Thymus (tissue), 11 donors: ENCODE data around the gene GAS7. TPM values are rescaled to one million over a fixed set of nuclear protein-coding genes. Genes with fewer than 3 reads are reported as not detected.

ENCODE experiments used
- DNase-seq, 9 donors: peaks; one replicate each; pipeline ENCODE4 v3.0.0-alpha.2; 2013; ENCODE audit warnings: low spot score in 9 of 9, low read depth in 6 of 9, missing footprints in 1 of 9
- H3K27ac ChIP-seq, 2 donors: one replicate each; pipeline ENCODE4 v1.5.1; 2013; ENCODE audit warnings: control low read depth in 1 of 2, low read depth in 1 of 2, low read length in 1 of 2, mild to moderate bottlenecking in 1 of 2, moderate library complexity in 1 of 2
- H3K27me3 ChIP-seq, 2 donors: one replicate each; pipeline ENCODE4 v1.5.1; 2013; ENCODE audit warnings: low read length in 1 of 2; ENCODE audit not compliant: control insufficient read depth in 2 of 2, insufficient read depth in 1 of 2
- H3K36me3 ChIP-seq, 2 donors: one replicate each; pipeline ENCODE4 v1.5.1; 2013; ENCODE audit warnings: low read length in 1 of 2, mild to moderate bottlenecking in 1 of 2, moderate library complexity in 1 of 2; ENCODE audit not compliant: control insufficient read depth in 2 of 2, insufficient read depth in 2 of 2
- H3K4me1 ChIP-seq, 2 donors: one replicate each; pipeline ENCODE4 v1.5.1; 2013; ENCODE audit warnings: low read length in 2 of 2; ENCODE audit not compliant: control insufficient read depth in 2 of 2, insufficient read depth in 2 of 2
- H3K4me3 ChIP-seq, 2 donors: one replicate each; pipeline ENCODE4 v1.5.1; 2013; ENCODE audit warnings: low read length in 2 of 2, control low read depth in 1 of 2, mild to moderate bottlenecking in 1 of 2
- H3K9me3 ChIP-seq, 2 donors: one replicate each; pipeline ENCODE4 v1.5.1; 2013; ENCODE audit warnings: low read length in 1 of 2, mild to moderate bottlenecking in 1 of 2; ENCODE audit not compliant: control insufficient read depth in 2 of 2, insufficient read depth in 1 of 2
- WGBS: extraction: QIAGEN DNeasy Blood & Tissue Kit; methylation state at CpG from one replicate; pipeline ENCODE4 v1.1.7; 2013; 5-methylcytosine and 5-hydroxymethylcytosine counted together
- polyA plus RNA-seq: library from polyadenylated mRNA; stranded (reverse); fragments of 200-250 nt; gene quantifications from one replicate; pipeline ENCODE4 v1.2.3, GENCODE V29; 2013
- total RNA-seq: library from RNA; stranded (reverse); fragments of 120-200 nt; gene quantifications from one replicate; pipeline ENCODE4 v1.2.4, GENCODE V29; 2013
- donor health status: healthy.

The GAS7 gene
- total and polyA plus RNA-seq, 2 donors = 4.3 to 9.7 TPM

DNA sequence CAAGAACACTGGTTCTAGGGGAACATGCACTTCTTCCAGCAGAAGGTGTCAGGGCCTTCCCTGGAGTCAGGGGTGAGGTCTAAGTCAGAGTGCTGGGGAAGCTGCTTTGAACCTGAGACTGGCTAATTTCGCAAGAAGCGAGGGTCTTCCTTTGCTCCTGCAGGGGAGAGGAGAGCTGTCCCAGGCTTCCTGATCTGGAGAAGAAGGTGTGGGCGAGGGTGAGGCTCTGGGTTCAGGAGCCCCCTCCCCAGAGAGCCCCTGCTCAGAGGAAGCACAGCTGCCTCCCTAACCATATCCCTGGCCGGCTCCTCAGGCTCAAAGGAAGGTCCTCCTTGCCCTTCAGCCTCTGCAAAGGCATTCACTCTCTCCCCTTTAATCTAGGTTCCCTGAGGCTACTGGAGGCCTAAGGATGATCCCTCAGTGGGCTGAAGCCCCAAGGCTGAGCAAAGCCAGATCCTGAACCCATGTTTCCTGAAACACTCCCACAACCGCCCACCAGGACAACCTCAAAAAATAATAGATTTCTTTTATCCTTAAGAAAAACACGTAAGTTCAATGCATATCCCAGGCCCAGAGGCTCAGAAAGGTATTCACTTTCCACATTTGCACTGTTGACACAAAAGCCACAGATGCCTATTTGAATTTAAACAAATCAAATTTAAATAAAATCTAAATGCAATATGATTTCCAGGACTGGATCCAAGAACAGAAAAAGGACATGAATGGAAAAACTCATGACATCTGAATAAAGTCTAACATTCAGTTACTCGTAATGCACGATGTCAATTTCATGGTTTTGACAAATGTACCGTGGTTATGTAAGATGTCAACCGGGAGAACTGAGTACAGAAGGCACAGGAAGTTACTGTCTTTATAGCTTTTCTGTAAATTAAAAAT, 221.9 kb downstream of the GAS7 start:
- 80% methylated on average over 10 of the region's 10 CpGs for WGBS
- no peaks in the 10 kb centered on the region for H3K4me1 ChIP-seq
- no peak overlapping the region for H3K27ac ChIP-seq
- H3K27me3 ChIP-seq = no peaks in the 10 kb centered on the region
- H3K4me3 ChIP-seq = no peak overlapping the region
- no peak for DNase-seq
- peaks cover 0 to 3% of the 10 kb centered on the region in 2 donors for H3K36me3 ChIP-seq
- H3K9me3 ChIP-seq = no peaks in the 10 kb centered on the region

DNA sequence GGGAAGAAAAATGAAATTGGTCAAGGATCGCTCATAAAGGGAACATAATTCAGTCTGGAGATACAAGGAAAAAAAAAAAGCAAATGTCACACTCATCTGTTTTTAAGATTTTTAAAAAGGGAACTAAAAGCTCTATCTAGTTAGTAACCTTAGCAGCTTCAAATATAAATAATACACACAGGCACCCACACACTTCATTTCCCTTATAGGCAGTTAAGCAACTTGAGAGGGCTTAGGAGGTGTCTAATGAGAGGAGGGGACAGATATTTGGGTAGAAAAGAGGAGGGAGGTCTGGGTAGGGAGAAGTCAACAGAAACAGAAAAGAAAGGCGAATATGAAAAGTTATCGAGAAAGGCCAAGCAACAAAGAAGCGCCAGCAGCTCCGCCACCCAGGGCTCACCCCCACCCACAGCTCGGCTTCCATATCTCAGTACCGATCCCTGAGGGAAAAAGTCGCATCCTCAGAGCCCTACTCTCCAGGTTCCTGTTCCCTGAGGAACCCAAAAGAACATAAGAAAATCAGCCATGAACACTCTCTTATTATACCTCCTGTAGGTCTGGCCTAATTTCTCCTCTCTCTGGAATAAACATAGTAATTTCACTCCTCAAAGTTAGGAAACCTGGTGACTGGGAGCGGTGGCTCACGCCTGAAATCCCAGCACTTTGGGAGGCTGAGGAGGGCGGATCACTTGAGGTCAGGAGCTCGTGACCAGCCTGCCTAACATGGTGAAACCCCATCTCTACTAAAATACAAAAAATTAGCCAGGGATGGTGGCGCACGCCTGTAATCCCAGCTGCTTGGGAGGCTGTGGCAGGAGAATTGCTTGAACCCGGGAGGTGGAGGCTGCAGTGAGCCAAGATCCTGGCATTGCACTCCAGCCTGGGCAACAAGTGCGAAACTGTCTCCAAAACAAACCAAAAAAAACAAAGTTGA, 223.7 kb downstream of the GAS7 start:
- Histone ChIP-seq H3K27ac (no peak overlapping the region), H3K9me3 (no peaks in the 10 kb centered on the region), H3K4me1 (no peaks in the 10 kb centered on the region), H3K27me3 (no peaks in the 10 kb centered on the region), H3K4me3 (no peak overlapping the region), H3K36me3 (no peaks in the 10 kb centered on the region)
- no peak for DNase-seq
- WGBS = 91% methylated on average over 16 of the region's 16 CpGs

DNA sequence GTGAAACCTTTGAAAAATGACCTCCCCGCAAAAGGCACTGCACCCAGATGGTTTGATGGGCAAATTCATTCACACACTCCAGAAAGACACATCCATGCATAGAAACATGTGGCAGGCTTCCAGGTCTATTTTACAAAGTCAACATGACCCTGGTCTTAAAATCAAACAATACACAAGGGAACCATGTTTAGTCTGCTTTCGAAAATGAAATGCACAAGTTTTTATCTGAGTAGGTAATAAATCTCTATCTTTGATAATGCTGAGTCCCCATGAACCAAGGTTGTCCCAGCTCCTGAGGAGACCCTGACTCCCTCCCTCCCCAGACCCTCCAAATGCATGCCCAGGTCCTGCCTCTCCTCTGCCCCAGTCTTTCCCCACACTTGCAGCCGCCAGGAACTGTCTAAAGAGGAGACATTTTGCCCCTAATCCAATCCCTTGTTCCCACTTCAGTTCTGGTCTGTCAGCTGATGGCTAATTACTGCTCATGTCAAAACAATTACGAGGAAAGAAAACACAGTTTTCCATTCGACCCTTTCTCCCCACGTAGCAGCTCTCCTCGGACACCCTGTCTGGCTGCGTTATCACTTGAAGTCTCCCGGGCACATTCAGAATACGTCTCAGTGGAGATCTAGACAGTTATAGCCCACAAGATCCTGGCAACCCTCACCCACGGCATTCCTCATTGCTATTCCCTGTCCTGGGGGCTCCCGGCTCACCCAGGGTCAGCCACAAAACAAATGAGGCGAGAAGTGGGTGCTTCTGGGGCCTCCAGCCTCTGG, 224.5 kb downstream of the GAS7 start:
- H3K9me3 ChIP-seq = no peaks in the 10 kb centered on the region
- no peak for DNase-seq
- no peaks in the 10 kb centered on the region for H3K27me3 ChIP-seq
- no peaks in the 10 kb centered on the region for H3K4me1 ChIP-seq
- H3K27ac ChIP-seq = no peak overlapping the region
- H3K36me3 ChIP-seq = no peaks in the 10 kb centered on the region
- 95% methylated on average over 13 of the region's 13 CpGs for WGBS
- no peak overlapping the region for H3K4me3 ChIP-seq

DNA sequence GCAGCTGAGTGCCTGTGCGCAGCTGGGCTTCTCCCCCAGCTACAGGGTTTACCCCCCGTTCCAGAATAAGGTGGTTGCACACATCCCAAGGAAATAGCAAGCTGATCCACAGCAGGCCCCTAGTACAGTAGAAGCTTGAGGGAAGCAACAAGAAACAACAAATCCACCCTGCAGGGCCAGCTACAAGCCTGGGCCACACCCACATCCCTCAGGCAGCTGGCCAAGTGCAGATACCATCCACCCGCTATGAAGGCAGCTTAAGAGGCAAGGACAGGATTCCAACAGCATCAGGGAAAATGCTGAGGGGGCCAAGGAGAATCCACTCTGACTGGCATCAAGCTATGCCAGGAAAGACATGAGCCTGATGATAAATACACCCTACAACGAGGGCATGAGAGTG, 226.4 kb downstream of the GAS7 start:
- DNase-seq = no peak
- no peaks in the 10 kb centered on the region for H3K36me3 ChIP-seq
- no peaks in the 10 kb centered on the region for H3K9me3 ChIP-seq
- no peak overlapping the region for H3K4me3 ChIP-seq
- H3K27me3 ChIP-seq = no peaks in the 10 kb centered on the region
- no peak overlapping the region for H3K27ac ChIP-seq
- H3K4me1 ChIP-seq = no peaks in the 10 kb centered on the region
- 74% methylated on average over 4 of the region's 4 CpGs for WGBS

DNA sequence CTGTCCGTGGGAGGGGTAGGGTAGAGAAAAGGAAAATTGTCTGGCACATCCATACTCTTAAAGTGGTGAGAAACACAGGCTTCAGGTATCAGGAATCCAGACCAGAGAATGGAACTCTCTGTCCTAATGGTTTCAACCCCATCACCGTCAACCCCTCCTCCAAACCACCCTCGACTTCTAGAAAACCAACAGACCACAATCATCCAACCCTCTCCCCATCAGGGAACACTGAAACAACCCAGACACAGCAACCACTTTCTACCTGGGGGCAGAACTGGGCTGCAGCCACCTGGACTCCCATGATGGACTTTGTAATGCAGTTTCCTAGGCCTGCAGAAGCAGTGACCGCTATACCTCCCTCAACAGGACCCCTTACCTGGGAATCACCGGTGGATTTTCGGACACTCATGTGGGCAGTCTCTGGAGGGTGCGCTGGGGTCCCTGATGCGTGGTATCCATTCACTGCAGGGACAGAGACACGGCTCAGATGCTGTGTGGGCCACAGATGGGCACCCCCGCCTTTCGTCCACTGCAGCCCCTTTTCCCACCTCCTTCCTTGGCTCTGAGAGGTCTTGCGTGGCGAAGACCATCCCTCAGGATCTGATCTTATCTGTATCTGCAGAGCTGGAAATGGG, 229.0 kb downstream of the GAS7 start:
- no peaks in the 10 kb centered on the region for H3K4me1 ChIP-seq
- WGBS = 88% methylated on average over 13 of the region's 13 CpGs
- no peaks in the 10 kb centered on the region for H3K27me3 ChIP-seq
- H3K4me3 ChIP-seq = no peak overlapping the region
- no peak overlapping the region for H3K27ac ChIP-seq
- H3K36me3 ChIP-seq = no peaks in the 10 kb centered on the region
- no peaks in the 10 kb centered on the region for H3K9me3 ChIP-seq
- no peak for DNase-seq

DNA sequence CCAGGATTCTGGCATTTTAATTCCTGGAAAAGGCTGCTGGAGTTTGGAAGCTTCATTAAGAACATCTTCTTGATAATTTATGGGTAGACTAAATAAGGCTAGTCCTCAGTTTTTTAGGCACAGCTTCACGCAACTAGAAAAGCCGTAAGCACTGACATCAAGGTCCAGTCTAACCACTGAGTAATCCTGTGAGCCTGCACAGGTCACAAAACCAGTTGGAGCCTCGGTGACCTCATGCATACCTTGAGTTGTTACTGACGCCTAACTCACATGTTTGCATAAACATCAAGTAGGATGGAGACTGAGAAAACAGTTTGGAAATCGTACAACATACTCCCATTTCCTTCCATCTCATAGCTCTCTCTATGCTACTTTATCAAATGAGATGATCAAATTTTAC, 229.5 kb downstream of the GAS7 start:
- Histone ChIP-seq H3K9me3 (no peaks in the 10 kb centered on the region), H3K27me3 (no peaks in the 10 kb centered on the region), H3K4me1 (no peaks in the 10 kb centered on the region), H3K36me3 (no peaks in the 10 kb centered on the region), H3K4me3 (no peak overlapping the region), H3K27ac (no peak overlapping the region)
- no peak for DNase-seq
- 98% methylated on average over 5 of the region's 5 CpGs for WGBS

DNA sequence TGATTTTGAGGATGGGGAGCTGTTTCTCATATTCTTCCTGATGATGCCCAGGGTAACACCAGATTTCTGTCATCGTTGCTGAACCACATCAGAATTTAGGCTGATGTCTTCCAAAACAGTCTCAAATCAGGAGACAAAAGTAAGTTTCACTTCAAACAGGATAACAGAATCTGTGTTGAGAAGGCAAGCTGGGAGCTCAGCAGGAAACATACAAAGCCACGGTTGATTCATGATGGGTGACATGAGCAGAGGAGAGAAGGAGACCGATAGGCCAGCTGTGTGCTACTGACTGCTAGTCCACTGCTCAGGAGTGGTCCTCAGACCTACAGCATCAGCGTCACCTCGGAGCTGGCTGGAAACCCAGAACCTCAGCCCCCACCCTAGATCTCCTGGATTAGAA, 230.4 kb downstream of the GAS7 start:
- no peak overlapping the region for H3K4me3 ChIP-seq
- no peak for DNase-seq
- H3K27ac ChIP-seq = no peak overlapping the region

DNA sequence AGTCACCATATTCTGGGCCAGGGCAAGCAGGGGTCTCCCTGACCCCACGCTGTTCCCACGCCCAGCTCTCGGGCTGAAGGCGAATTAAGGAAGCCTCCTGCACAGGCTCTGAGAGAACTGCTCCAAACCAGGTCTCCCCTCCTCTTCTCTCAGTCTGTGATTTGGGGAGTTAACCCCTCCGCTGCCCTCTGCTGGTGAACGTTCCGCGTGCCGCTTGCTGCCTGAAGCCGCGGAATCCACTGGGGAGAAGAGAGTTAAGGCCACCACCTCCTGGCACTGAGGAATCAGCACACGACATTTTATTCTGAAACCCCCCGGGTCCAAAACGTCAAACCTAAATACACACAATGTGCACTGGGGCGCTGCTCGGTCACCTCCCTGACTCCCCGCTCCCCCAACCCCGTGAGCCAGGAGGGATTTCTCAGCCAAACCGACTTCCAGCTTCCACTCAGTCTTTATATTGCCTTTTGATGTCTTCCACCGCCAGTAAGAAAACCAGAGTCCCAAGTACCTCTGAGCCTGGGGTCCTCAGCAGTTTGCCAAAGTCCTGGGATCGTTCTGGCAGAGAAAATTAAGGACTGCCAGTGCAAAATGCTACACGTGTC, 238.9 kb downstream of the GAS7 start:
- H3K9me3 ChIP-seq = no peaks in the 10 kb centered on the region
- no peak overlapping the region for H3K4me3 ChIP-seq
- no peaks in the 10 kb centered on the region for H3K36me3 ChIP-seq
- 38% methylated on average over 22 of the region's 22 CpGs for WGBS
- H3K27ac ChIP-seq = no peak overlapping the region
- H3K4me1 ChIP-seq = peaks cover 0 to 2% of the 10 kb centered on the region in 2 donors
- peak in 7 of 9 donors; percentile 20 to 65 (median 36) for DNase-seq
- H3K27me3 ChIP-seq = no peaks in the 10 kb centered on the region

More for the DNA sequence above, 230.4 kb downstream of the GAS7 start:
- WGBS = 72% methylated on average over 5 of the region's 5 CpGs
- Histone ChIP-seq H3K27me3 (no peaks in the 10 kb centered on the region), H3K36me3 (no peaks in the 10 kb centered on the region), H3K9me3 (no peaks in the 10 kb centered on the region), H3K4me1 (no peaks in the 10 kb centered on the region)
